ENCODE results near the gene AQP7. TPM values are rescaled to one million over a fixed set of nuclear protein-coding genes. Genes with fewer than 3 reads are reported as not detected.
"Not testable (repeated sequence)": the region's sequence is repeated elsewhere in the genome, so short reads cannot be mapped to it uniquely, and the experiment has no call there.

The AQP7 gene
- total and polyA plus RNA-seq, 11 donors: 32.1 to 252 (median 113) TPM

GRCh38 chr9:33426843-33427293 is 24.5 kb upstream of the AQP7 start:
- 81 to 89% (median 86%) methylated on average over 7 of the region's 7 CpGs for WGBS, 4 donors
- ATAC-seq (peak in 1 of 4 donors; percentile 18), DNase-seq (no peak)
- Histone ChIP-seq H3K27me3 (no peaks in the 10 kb centered on the region), H3K4me1 (peaks cover 0 to 11% (median 0%) of the 10 kb centered on the region in 12 donors), H3K9me3 (no peaks in the 10 kb centered on the region), H3K36me3 (no peaks in the 10 kb centered on the region), H3K27ac (no peak overlapping the region), H3K4me3 (no peak overlapping the region)
- TF ChIP-seq CTCF (IDR thresholded peaks at IDR 0.05) (no peak), POLR2A (IDR thresholded peaks at IDR 0.05) (no peak)
- intact Hi-C loops (cut with DNase I): no loop called here

- Histone ChIP-seq H3K9me3 (no peaks in the 10 kb centered on the region), H3K4me3 (no peak overlapping the region), H3K27ac (no peak overlapping the region), H3K27me3 (no peaks in the 10 kb centered on the region), H3K4me1 (no peaks in the 10 kb centered on the region), H3K36me3 (no peaks in the 10 kb centered on the region)
- DNase-seq: no peak
- intact Hi-C loops (cut with DNase I): no loop called here
- ATAC-seq: no peak
- 78 to 95% (median 85%) methylated on average over 4 of the region's 4 CpGs for WGBS, 4 donors
- TF ChIP-seq CTCF (IDR thresholded peaks at IDR 0.05) (no peak), POLR2A (IDR thresholded peaks at IDR 0.05) (no peak)
Observed at GRCh38 chr9:33425128-33425533, 22.8 kb upstream of the AQP7 start.

GRCh38 chr9:33424492-33424891 is 22.1 kb upstream of the AQP7 start:
- 95 to 97% (median 96%) methylated on average over 6 of the region's 6 CpGs for WGBS, 4 donors
- intact Hi-C loops (cut with DNase I); ATAC-seq; H3K4me3 ChIP-seq; H3K4me1 ChIP-seq; DNase-seq; H3K9me3 ChIP-seq; H3K27ac ChIP-seq; H3K36me3 ChIP-seq; H3K27me3 ChIP-seq: not testable (repeated sequence)

- H3K4me1 ChIP-seq; H3K36me3 ChIP-seq; DNase-seq; H3K9me3 ChIP-seq; ATAC-seq; H3K4me3 ChIP-seq; H3K27ac ChIP-seq; H3K27me3 ChIP-seq; intact Hi-C loops (cut with DNase I): not testable (repeated sequence)
- 78 to 96% (median 84%) methylated on average over 3 to 7 of the region's 7 CpGs for WGBS, 4 donors
Observed at GRCh38 chr9:33424043-33424442, 21.7 kb upstream of the AQP7 start.

- H3K4me1 ChIP-seq: peaks cover 0 to 10% (median 5%) of the 10 kb centered on the region in 12 donors
- ATAC-seq (no peak), DNase-seq (no peak)
- no peaks in the 10 kb centered on the region for H3K9me3 ChIP-seq
- 72 to 79% (median 74%) methylated on average over 10 of the region's 10 CpGs for WGBS, 4 donors
- H3K27me3 ChIP-seq: no peaks in the 10 kb centered on the region
- H3K36me3 ChIP-seq: no peaks in the 10 kb centered on the region
- H3K27ac ChIP-seq: no peak overlapping the region
- TF ChIP-seq CTCF (IDR thresholded peaks at IDR 0.05): no peak
- TF ChIP-seq POLR2A (IDR thresholded peaks at IDR 0.05): no peak
- intact Hi-C loops (cut with DNase I): loop anchor here in 4 of 10 donors (5.0 to 10.0 kb wide), 5 partner anchors 42 to 65 kb away; no protein-coding TSS in a partner anchor
- no peak overlapping the region for H3K4me3 ChIP-seq
Observed at GRCh38 chr9:33419708-33420303, 17.4 kb upstream of the AQP7 start.

Data from heart left ventricle (tissue), 16 donors.